ENCODE results near the gene PRSS33. TPM values are rescaled to one million over a fixed set of nuclear protein-coding genes. Genes with fewer than 3 reads are reported as not detected.

Gene PRSS33
- total RNA-seq, 1 donor from 2014 or later: not detected

GRCh38 chr16:2808181-2808580, 20.8 kb upstream of the PRSS33 start:
- no peak for TF ChIP-seq CTCF (IDR thresholded peaks at IDR 0.05)
- Mint-ChIP-seq H3K36me3 (ENCODE audit: low read depth) (no peaks in the 10 kb centered on the region), H3K4me3 (no peak overlapping the region), H3K27ac (no peak overlapping the region), H3K9me3 (peaks cover 15% of the 10 kb centered on the region), H3K27me3 (peaks cover 47% of the 10 kb centered on the region), H3K4me1 (no peaks in the 10 kb centered on the region)
- DNase-seq: no peak
- POLR2A ChIA-PET: no interaction called here
- ATAC-seq (ENCODE audit: low read depth): no peak
- CTCF ChIA-PET: no interaction called here
- intact Hi-C loops (cut with micrococcal nuclease): no loop called here

- peaks cover 16% of the 10 kb centered on the region for H3K9me3 Mint-ChIP-seq
- no peak overlapping the region for H3K4me3 Mint-ChIP-seq
- no peaks in the 10 kb centered on the region for H3K36me3 Mint-ChIP-seq (ENCODE audit: low read depth)
- H3K27ac Mint-ChIP-seq: no peak overlapping the region
- ATAC-seq (ENCODE audit: low read depth) (no peak), DNase-seq (no peak)
- peaks cover 42% of the 10 kb centered on the region for H3K27me3 Mint-ChIP-seq
- intact Hi-C loops (cut with micrococcal nuclease): no loop called here
- no peaks in the 10 kb centered on the region for H3K4me1 Mint-ChIP-seq
- ChIA-PET POLR2A (no interaction called here), CTCF (no interaction called here)
- TF ChIP-seq CTCF (IDR thresholded peaks at IDR 0.05): no peak
Observed at GRCh38 chr16:2806286-2806685, 18.9 kb upstream of the PRSS33 start.

- no peak overlapping the region for H3K4me3 Mint-ChIP-seq
- POLR2A ChIA-PET: no interaction called here
- TF ChIP-seq CTCF (IDR thresholded peaks at IDR 0.05): no peak
- H3K27me3 Mint-ChIP-seq: peaks cover 36% of the 10 kb centered on the region
- DNase-seq (no peak), ATAC-seq (ENCODE audit: low read depth) (no peak)
- no peak overlapping the region for H3K27ac Mint-ChIP-seq
- intact Hi-C loops (cut with micrococcal nuclease): no loop called here
- CTCF ChIA-PET: no interaction called here
- H3K36me3 Mint-ChIP-seq (ENCODE audit: low read depth): no peaks in the 10 kb centered on the region
- no peaks in the 10 kb centered on the region for H3K4me1 Mint-ChIP-seq
- H3K9me3 Mint-ChIP-seq: peaks cover 16% of the 10 kb centered on the region
Observed at GRCh38 chr16:2804728-2805127, 17.4 kb upstream of the PRSS33 start.

- no peak overlapping the region for H3K4me3 Mint-ChIP-seq
- TF ChIP-seq CTCF (IDR thresholded peaks at IDR 0.05): no peak
- peaks cover 31% of the 10 kb centered on the region for H3K27me3 Mint-ChIP-seq
- CTCF ChIA-PET: no interaction called here
- H3K9me3 Mint-ChIP-seq: peaks cover 12% of the 10 kb centered on the region
- no peaks in the 10 kb centered on the region for H3K36me3 Mint-ChIP-seq (ENCODE audit: low read depth)
- POLR2A ChIA-PET: no interaction called here
- DNase-seq (no peak), ATAC-seq (ENCODE audit: low read depth) (no peak)
- H3K4me1 Mint-ChIP-seq: no peaks in the 10 kb centered on the region
- no peak overlapping the region for H3K27ac Mint-ChIP-seq
- intact Hi-C loops (cut with micrococcal nuclease): no loop called here
Observed at GRCh38 chr16:2803545-2804195, 16.3 kb upstream of the PRSS33 start.

GRCh38 chr16:2799859-2800226, 12.5 kb upstream of the PRSS33 start:
- Mint-ChIP-seq H3K27ac (no peak overlapping the region), H3K27me3 (peaks cover 22% of the 10 kb centered on the region), H3K4me3 (no peak overlapping the region), H3K36me3 (ENCODE audit: low read depth) (no peaks in the 10 kb centered on the region), H3K9me3 (peaks cover 12% of the 10 kb centered on the region), H3K4me1 (no peaks in the 10 kb centered on the region)
- ChIA-PET POLR2A (no interaction called here), CTCF (no interaction called here)
- intact Hi-C loops (cut with micrococcal nuclease): no loop called here
- ATAC-seq (ENCODE audit: low read depth) (no peak), DNase-seq (no peak)
- no peak for TF ChIP-seq CTCF (IDR thresholded peaks at IDR 0.05)

Data from activated B cell treated with CpG ODN at 0.5 μM for 24 hours (primary cell).